SK-N-SH treated with all-trans-retinoic acid at 6 μM for 48 hours (cell line): Measurements from ENCODE around the gene DRAP1.

Source experiments
- ATAC-seq: fragments of 200-7000 bp; cut with Tn5 transposase; 3 replicates; pipeline ENCODE4 v1.9.1; 2020; ENCODE audit warnings: mild to moderate bottlenecking, moderate library complexity
- ARNTL ChIP-seq: fragments of 450-650 bp; formaldehyde crosslinking; IDR thresholded peaks from 2 replicates; pipeline ENCODE4 v1.5.0; 2020; ENCODE audit warnings: low read depth, mild to moderate bottlenecking, moderate library complexity, borderline replicate concordance
- BACH2 ChIP-seq: fragments of 250-450 bp; sonication (Bioruptor Pico); IDR thresholded peaks from 2 replicates; pipeline ENCODE4 v1.9.0; 2021; ENCODE audit warnings: mild to moderate bottlenecking, borderline replicate concordance
- CSDC2 ChIP-seq: fragments of 250-450 bp; sonication (Bioruptor Pico); IDR thresholded peaks from 2 replicates; pipeline ENCODE4 v1.5.0; 2020; ENCODE audit warnings: mild to moderate bottlenecking, moderate library complexity
- CSRNP3 ChIP-seq: fragments of 250-450 bp; sonication (Bioruptor Pico); IDR thresholded peaks from 2 replicates; pipeline ENCODE4 v1.5.1; 2021; ENCODE audit warnings: mild to moderate bottlenecking, moderate library complexity
- GLIS3 ChIP-seq: fragments of 250-450 bp; sonication (Bioruptor Pico); IDR thresholded peaks from 2 replicates; pipeline ENCODE4 v1.5.0; 2020; ENCODE audit warnings: mild to moderate bottlenecking, moderate library complexity
- ISL1 ChIP-seq: fragments of 250-450 bp; sonication (Bioruptor Pico); IDR thresholded peaks from 2 replicates; pipeline ENCODE4 v2.1.2; 2022; ENCODE audit warnings: mild to moderate bottlenecking, moderate library complexity
- OSR1 ChIP-seq: fragments of 250-450 bp; sonication (Bioruptor Pico); IDR thresholded peaks from 2 replicates; pipeline ENCODE4 v1.8.0; 2022; ENCODE audit warnings: moderate library complexity, mild to moderate bottlenecking, inconsistent platforms
- PATZ1 ChIP-seq: fragments of 250-450 bp; sonication (Bioruptor Pico); IDR thresholded peaks from 2 replicates; pipeline ENCODE4 v1.8.0; 2020; ENCODE audit warnings: mild to moderate bottlenecking, moderate library complexity, borderline replicate concordance
- POU6F1 ChIP-seq: fragments of 250-450 bp; sonication (Bioruptor Pico); IDR thresholded peaks from 2 replicates; pipeline ENCODE4 v1.8.0; 2021; ENCODE audit warnings: low read depth, mild to moderate bottlenecking, moderate library complexity, borderline replicate concordance
- PPARA ChIP-seq: fragments of 250-450 bp; sonication (Bioruptor Pico); IDR thresholded peaks from 2 replicates; pipeline ENCODE4 v1.5.0; 2020; ENCODE audit warnings: mild to moderate bottlenecking, borderline replicate concordance
- RARB ChIP-seq: fragments of 250-450 bp; sonication (Bioruptor Pico); IDR thresholded peaks from 2 replicates; pipeline ENCODE4 v1.8.0; 2021; ENCODE audit warnings: mild to moderate bottlenecking, moderate library complexity
- TCF4 ChIP-seq: fragments of 250-450 bp; sonication (Bioruptor Pico); IDR thresholded peaks from 2 replicates; pipeline ENCODE4 v1.8.0; 2021; ENCODE audit warnings: mild to moderate bottlenecking, moderate library complexity, borderline replicate concordance
- TOX ChIP-seq: fragments of 250-450 bp; sonication (Bioruptor Pico); IDR thresholded peaks from 2 replicates; pipeline ENCODE4 v1.8.0; 2021; ENCODE audit warnings: mild to moderate bottlenecking, moderate library complexity, borderline replicate concordance
- ZC3H10 ChIP-seq: fragments of 250-450 bp; sonication (Bioruptor Pico); IDR thresholded peaks from 2 replicates; pipeline ENCODE4 v1.5.1; 2021; ENCODE audit warnings: mild to moderate bottlenecking, moderate library complexity
- ZFP3 ChIP-seq: fragments of 250-450 bp; sonication (Bioruptor Pico); IDR thresholded peaks from 2 replicates; pipeline ENCODE4 v1.5.0; 2020; ENCODE audit warnings: mild to moderate bottlenecking, moderate library complexity
- ZFP30 ChIP-seq: fragments of 450-650 bp; formaldehyde crosslinking; IDR thresholded peaks from 2 replicates; pipeline ENCODE4 v1.5.0; 2022; ENCODE audit warnings: mild to moderate bottlenecking, moderate library complexity
- ZNF565 ChIP-seq: fragments of 450-650 bp; formaldehyde crosslinking; conservative IDR thresholded peaks from 2 replicates; pipeline ENCODE4 v1.5.0; 2020; ENCODE audit warnings: low read depth, mild to moderate bottlenecking, moderate library complexity
- ZNF70 ChIP-seq: fragments of 450-650 bp; formaldehyde crosslinking; IDR thresholded peaks from 2 replicates; pipeline ENCODE4 v1.5.0; 2020; ENCODE audit warnings: mild to moderate bottlenecking, moderate library complexity
- ZNF8 ChIP-seq: fragments of 450-650 bp; formaldehyde crosslinking; IDR thresholded peaks from 2 replicates; pipeline ENCODE4 v1.5.0; 2020; ENCODE audit warnings: mild to moderate bottlenecking, moderate library complexity
- TF ChIP-seq, protein P1 (sequence below): fragments of 250-450 bp; sonication (Bioruptor Pico); IDR thresholded peaks from 2 replicates; pipeline ENCODE4 v1.5.0; 2020; ENCODE audit warnings: mild to moderate bottlenecking, moderate library complexity
- TF ChIP-seq, protein P2 (sequence below): fragments of 250-450 bp; sonication (Bioruptor Pico); IDR thresholded peaks from 2 replicates; pipeline ENCODE4 v1.5.1; 2020; ENCODE audit warnings: low read depth, mild to moderate bottlenecking, moderate library complexity

Gene DRAP1

DNA sequence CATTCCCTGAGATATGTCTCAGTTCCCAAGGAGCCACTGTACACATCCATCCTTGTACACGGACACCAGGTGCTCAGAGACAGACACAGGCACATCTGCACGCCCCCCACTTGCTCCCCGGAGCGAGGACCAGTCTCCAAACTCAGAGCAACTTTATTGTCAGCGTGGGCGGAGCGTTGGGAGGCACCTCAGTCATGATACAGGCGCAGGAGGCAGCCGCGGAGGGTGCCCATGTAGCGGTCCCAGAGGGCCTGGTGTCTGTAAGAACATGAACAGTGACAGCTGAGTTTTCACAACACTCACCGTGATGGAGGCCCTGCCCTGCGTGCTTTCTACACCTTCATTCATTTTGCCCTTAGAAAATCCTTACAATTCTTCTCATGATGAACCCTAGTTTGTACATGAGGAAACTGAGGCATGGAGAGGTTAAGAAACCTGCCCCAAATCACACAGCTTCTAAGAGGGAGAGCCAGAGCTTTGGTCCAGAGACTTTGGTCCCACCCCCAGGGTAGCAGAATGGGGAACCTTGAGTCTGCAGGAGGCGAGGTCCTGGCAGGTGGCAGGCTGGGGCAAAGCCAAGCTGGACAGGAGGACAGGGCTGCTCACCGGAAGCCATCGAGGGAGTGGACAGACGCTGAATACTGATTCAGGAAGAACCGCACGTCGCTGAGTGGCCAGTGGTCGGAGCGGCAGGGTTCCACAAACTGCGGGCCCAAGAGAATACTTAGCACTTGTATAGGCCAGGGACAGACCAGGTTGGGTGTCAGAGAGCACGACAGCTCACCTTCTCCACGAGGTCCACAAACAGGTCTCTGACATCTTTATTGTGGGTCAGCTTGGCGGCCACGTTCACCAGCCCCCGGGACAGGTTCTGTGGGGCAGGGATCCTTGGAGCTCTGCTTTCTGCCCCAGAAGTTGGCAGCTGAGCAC, 35.2 kb upstream of the DRAP1 start (continued):
- TF ChIP-seq, protein P1, sequence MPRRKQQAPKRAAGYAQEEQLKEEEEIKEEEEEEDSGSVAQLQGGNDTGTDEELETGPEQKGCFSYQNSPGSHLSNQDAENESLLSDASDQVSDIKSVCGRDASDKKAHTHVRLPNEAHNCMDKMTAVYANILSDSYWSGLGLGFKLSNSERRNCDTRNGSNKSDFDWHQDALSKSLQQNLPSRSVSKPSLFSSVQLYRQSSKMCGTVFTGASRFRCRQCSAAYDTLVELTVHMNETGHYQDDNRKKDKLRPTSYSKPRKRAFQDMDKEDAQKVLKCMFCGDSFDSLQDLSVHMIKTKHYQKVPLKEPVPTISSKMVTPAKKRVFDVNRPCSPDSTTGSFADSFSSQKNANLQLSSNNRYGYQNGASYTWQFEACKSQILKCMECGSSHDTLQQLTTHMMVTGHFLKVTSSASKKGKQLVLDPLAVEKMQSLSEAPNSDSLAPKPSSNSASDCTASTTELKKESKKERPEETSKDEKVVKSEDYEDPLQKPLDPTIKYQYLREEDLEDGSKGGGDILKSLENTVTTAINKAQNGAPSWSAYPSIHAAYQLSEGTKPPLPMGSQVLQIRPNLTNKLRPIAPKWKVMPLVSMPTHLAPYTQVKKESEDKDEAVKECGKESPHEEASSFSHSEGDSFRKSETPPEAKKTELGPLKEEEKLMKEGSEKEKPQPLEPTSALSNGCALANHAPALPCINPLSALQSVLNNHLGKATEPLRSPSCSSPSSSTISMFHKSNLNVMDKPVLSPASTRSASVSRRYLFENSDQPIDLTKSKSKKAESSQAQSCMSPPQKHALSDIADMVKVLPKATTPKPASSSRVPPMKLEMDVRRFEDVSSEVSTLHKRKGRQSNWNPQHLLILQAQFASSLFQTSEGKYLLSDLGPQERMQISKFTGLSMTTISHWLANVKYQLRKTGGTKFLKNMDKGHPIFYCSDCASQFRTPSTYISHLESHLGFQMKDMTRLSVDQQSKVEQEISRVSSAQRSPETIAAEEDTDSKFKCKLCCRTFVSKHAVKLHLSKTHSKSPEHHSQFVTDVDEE: no peak
- TF ChIP-seq ISL1 (CRISPR knock-in tag): no peak
- TF ChIP-seq OSR1 (CRISPR knock-in tag): no peak
- no peak for TF ChIP-seq BACH2 (CRISPR knock-in tag)

- peak; percentile 30 for ATAC-seq
- TF ChIP-seq PATZ1 (0 out of 2 replicates have a peak, but pooled peaks have one; percentile 22), POU6F1 (CRISPR knock-in tag) (no peak)
Observed at GRCh38 chr11:65884716-65885092, 34.5 kb upstream of the DRAP1 start.

DNA sequence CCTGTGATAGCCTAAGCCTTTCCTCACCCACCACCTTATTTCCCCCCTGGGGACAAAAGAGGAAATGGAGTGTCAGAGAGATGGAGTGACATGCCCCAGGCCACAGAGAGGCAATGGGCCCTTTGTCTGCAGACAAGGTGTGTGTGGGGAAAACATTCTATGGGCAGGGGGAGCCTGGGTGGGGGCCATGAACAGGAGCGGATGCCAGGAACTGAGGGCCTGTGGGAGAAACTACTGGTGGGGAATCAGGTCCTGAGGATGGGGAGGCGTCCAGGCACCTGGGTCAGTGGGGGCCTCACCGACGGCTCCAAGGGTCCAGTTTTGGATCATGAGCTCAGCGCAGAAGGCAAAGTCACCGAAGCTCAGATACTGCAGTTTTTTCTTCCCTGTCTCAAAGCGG, 34.0 kb upstream of the DRAP1 start:
- no peak for ATAC-seq
- no peak for TF ChIP-seq CSRNP3
- no peak for TF ChIP-seq TCF4 (CRISPR knock-in tag)
- TF ChIP-seq PPARA (CRISPR knock-in tag): no peak
- TF ChIP-seq RARB (CRISPR knock-in tag): no peak
- no peak for TF ChIP-seq POU6F1 (CRISPR knock-in tag)
- TF ChIP-seq ZNF8 (CRISPR knock-in tag): no peak
- TF ChIP-seq ZNF70 (CRISPR knock-in tag): no peak
- TF ChIP-seq OSR1 (CRISPR knock-in tag): no peak
- TF ChIP-seq ISL1 (CRISPR knock-in tag): no peak
- TF ChIP-seq, protein P2, sequence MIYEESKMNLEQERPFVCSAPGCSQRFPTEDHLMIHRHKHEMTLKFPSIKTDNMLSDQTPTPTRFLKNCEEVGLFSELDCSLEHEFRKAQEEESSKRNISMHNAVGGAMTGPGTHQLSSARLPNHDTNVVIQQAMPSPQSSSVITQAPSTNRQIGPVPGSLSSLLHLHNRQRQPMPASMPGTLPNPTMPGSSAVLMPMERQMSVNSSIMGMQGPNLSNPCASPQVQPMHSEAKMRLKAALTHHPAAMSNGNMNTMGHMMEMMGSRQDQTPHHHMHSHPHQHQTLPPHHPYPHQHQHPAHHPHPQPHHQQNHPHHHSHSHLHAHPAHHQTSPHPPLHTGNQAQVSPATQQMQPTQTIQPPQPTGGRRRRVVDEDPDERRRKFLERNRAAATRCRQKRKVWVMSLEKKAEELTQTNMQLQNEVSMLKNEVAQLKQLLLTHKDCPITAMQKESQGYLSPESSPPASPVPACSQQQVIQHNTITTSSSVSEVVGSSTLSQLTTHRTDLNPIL (CRISPR knock-in tag): no peak
- no peak for TF ChIP-seq CSDC2
- no peak for TF ChIP-seq ZNF565 (CRISPR knock-in tag)
- TF ChIP-seq TOX: no peak
- TF ChIP-seq ZFP30 (CRISPR knock-in tag): no peak
- TF ChIP-seq ZFP3 (CRISPR knock-in tag): no peak
- TF ChIP-seq GLIS3 (CRISPR knock-in tag): no peak
- TF ChIP-seq, protein P1: no peak
- no peak for TF ChIP-seq ZC3H10
- no peak for TF ChIP-seq BACH2 (CRISPR knock-in tag)
- TF ChIP-seq ARNTL: no peak
- TF ChIP-seq, all 23 proteins: peak for 0
